ENCODE results near the gene TEN1. TPM values are rescaled to one million over a fixed set of nuclear protein-coding genes. Genes with fewer than 3 reads are reported as not detected.

The TEN1 gene
- total RNA-seq, 1 donor: 23.2 TPM

DNA sequence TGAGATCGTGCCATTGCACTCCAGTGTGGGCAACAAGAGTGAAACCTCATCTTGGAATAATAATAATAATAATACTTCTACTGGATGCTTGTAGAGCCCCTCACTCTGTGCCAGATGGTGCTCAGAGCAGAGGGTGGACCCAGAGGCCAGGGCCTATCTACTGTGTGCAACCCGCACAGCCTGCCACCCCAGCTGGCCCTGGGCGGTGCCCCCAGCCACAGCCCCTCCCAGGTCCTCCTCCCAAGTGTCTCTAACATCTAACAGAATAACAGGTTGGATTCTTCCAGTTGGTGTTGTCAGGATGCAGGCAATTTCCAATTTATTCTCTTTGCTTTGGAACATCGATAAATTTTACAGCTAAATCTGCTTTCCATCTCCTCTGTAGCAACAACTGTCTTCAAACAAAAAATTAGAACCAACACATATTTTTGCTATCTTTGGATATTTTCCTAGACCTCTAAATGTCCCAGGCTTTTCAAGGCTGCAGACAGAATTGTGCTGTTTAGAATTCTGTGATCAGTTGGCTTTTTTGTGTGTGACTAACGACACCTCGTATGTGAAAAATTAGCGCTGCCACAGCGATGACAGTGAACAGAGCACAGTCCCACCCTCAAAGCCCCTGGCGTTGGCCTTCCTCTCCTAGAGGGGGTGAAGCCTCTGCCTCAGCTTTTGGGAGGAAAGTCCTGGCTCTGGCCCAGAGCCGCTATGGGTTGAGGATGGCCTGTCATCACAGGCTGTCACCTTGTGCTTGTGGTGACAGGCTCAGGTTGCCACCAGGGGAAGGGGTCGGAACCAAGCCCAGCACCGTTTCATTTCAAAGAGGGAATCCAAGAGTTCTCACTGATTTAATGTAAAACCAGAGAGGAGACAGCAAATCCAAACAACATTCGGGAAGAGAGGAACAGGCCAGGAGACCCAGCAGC lies 55.6 kb downstream of the TEN1 start:
- TF ChIP-seq CTCF (IDR thresholded peaks at IDR 0.05; ENCODE audit: extremely low read depth, low read depth, low read length): no peak
- no peaks in the 10 kb centered on the region for H3K79me2 ChIP-seq (ENCODE audit: insufficient read depth, low read length)

DNA sequence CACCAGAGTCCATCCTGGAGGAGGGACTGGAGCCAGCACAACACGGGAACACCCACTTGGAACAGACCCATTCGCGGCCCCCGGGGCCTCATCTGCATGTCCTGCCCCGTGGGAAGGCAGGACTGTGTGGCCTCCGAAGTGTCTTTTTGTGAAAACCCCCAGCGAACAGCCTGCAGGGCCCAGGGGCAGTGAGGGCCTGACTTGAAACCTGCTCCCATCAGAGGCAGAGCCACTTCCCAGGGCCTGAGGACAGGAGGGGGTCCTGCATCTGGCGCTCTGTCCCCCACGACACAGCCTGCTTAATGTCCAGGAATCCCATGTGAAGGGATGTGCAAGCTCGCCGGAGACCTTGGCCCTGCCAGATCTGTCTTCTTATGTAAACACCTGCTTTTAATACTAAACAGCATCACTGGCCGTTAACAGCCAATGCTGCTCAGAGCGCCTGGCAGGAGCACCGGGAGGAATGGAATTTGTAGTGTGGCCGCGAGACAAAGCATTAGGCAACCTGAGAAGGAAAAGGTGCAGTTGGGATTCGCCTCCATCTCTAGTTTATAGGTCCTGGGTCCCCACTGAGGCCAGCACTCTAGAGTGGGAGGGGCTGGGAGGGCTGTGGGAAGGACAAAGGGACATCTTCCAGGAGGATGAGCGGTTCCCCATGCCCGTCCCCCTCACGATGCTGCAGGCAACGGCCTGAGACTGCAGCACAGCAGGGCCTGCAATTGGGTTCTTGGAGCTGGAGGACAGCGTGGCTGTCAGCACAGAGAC lies 57.6 kb downstream of the TEN1 start:
- no peak for TF ChIP-seq CTCF (IDR thresholded peaks at IDR 0.05; ENCODE audit: extremely low read depth, low read depth, low read length)
- no peaks in the 10 kb centered on the region for H3K27me3 ChIP-seq (ENCODE audit: insufficient read depth, low read length)
- H3K36me3 ChIP-seq (ENCODE audit: insufficient read depth, low read length): peaks cover 34% of the 10 kb centered on the region
- H3K4me1 ChIP-seq (ENCODE audit: insufficient read depth, low read length): no peaks in the 10 kb centered on the region
- no peak overlapping the region for H2AFZ ChIP-seq (ENCODE audit: low read length)
- H3K9me3 ChIP-seq (ENCODE audit: low read depth, low read length): no peaks in the 10 kb centered on the region
- H3K4me2 ChIP-seq (ENCODE audit: insufficient read depth, low read length): no peak overlapping the region
- peaks cover 9% of the 10 kb centered on the region for H4K20me1 ChIP-seq (ENCODE audit: insufficient read depth, low read length)
- no peaks in the 10 kb centered on the region for H3K79me2 ChIP-seq (ENCODE audit: insufficient read depth, low read length)
- H3K4me3 ChIP-seq (ENCODE audit: insufficient read depth, low read length): no peak overlapping the region
- peak; percentile 82 for DNase-seq (ENCODE audit: insufficient read length, low spot score, missing footprints)
- no peak overlapping the region for H3K27ac ChIP-seq (ENCODE audit: low read depth, low read length)

More for the DNA sequence above, 55.6 kb downstream of the TEN1 start:
- Histone ChIP-seq H3K4me1 (ENCODE audit: insufficient read depth, low read length) (no peaks in the 10 kb centered on the region), H3K27me3 (ENCODE audit: insufficient read depth, low read length) (no peaks in the 10 kb centered on the region), H3K27ac (ENCODE audit: low read depth, low read length) (no peak overlapping the region), H3K4me2 (ENCODE audit: insufficient read depth, low read length) (no peak overlapping the region), H3K36me3 (ENCODE audit: insufficient read depth, low read length) (peaks cover 14% of the 10 kb centered on the region), H3K9me3 (ENCODE audit: low read depth, low read length) (no peaks in the 10 kb centered on the region), H3K4me3 (ENCODE audit: insufficient read depth, low read length) (no peak overlapping the region), H2AFZ (ENCODE audit: low read length) (no peak overlapping the region), H4K20me1 (ENCODE audit: insufficient read depth, low read length) (peaks cover under 1% of the 10 kb centered on the region)
- DNase-seq (ENCODE audit: insufficient read length, low spot score, missing footprints): peak; percentile 42

DNA sequence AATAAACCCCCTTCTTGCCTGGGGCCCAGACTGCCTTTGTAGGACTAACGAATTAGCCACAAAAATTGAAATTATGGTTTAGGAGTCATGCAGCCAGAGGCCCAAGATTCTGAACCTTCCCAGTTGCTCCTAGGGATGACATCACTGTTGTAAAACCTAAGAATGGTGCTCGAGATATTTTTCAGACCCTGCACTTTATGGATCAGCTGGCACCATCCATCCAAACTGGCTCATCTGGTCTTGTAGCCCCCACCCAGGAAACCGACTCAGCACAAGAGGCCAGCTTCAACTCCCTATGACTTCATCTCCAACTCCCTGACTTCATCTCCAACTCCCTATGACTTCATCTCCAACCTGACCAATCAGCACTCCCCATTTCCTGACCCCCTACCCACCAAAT lies 59.0 kb downstream of the TEN1 start:
- Histone ChIP-seq H2AFZ (ENCODE audit: low read length) (no peak overlapping the region), H3K4me1 (ENCODE audit: insufficient read depth, low read length) (no peaks in the 10 kb centered on the region), H3K4me2 (ENCODE audit: insufficient read depth, low read length) (no peak overlapping the region), H3K27ac (ENCODE audit: low read depth, low read length) (no peak overlapping the region), H3K79me2 (ENCODE audit: insufficient read depth, low read length) (no peaks in the 10 kb centered on the region), H3K9me3 (ENCODE audit: low read depth, low read length) (no peaks in the 10 kb centered on the region), H4K20me1 (ENCODE audit: insufficient read depth, low read length) (peaks cover 9% of the 10 kb centered on the region), H3K36me3 (ENCODE audit: insufficient read depth, low read length) (peaks cover 44% of the 10 kb centered on the region), H3K27me3 (ENCODE audit: insufficient read depth, low read length) (no peaks in the 10 kb centered on the region), H3K4me3 (ENCODE audit: insufficient read depth, low read length) (no peak overlapping the region)
- DNase-seq (ENCODE audit: insufficient read length, low spot score, missing footprints): no peak
- TF ChIP-seq CTCF (IDR thresholded peaks at IDR 0.05; ENCODE audit: extremely low read depth, low read depth, low read length): no peak

DNA sequence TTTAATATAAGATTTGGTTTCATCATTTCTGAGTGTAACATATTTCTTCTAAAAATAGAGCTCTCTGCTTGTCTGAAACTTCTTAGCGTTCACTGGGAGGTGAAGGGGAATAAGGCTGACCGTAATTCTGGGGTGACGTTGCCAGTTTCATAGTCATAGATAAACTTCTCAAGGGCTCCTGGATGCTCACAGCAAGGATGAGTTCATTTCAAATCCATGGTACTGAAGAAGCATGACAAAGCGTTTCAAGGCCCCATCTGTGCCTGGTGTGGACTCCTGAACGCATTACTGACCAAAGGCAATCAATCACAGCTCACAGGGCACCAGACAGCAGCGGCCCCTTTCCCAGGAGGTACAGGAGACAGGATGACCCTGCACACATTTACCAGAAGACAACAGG lies 60.1 kb downstream of the TEN1 start:
- H3K4me3 ChIP-seq (ENCODE audit: insufficient read depth, low read length): no peak overlapping the region
- H4K20me1 ChIP-seq (ENCODE audit: insufficient read depth, low read length): peaks cover 9% of the 10 kb centered on the region
- no peaks in the 10 kb centered on the region for H3K9me3 ChIP-seq (ENCODE audit: low read depth, low read length)
- H3K4me1 ChIP-seq (ENCODE audit: insufficient read depth, low read length): no peaks in the 10 kb centered on the region
- H2AFZ ChIP-seq (ENCODE audit: low read length): no peak overlapping the region
- no peaks in the 10 kb centered on the region for H3K79me2 ChIP-seq (ENCODE audit: insufficient read depth, low read length)
- H3K36me3 ChIP-seq (ENCODE audit: insufficient read depth, low read length): peaks cover 55% of the 10 kb centered on the region
- TF ChIP-seq CTCF (IDR thresholded peaks at IDR 0.05; ENCODE audit: extremely low read depth, low read depth, low read length): no peak
- H3K27me3 ChIP-seq (ENCODE audit: insufficient read depth, low read length): no peaks in the 10 kb centered on the region
- no peak overlapping the region for H3K4me2 ChIP-seq (ENCODE audit: insufficient read depth, low read length)
- DNase-seq (ENCODE audit: insufficient read length, low spot score, missing footprints): no peak
- no peak overlapping the region for H3K27ac ChIP-seq (ENCODE audit: low read depth, low read length)
